HG03196 (cell line): ENCODE results near the gene SYNE2.

ENCODE experiments used
- ATAC-seq: cut with Tn5 transposase; IDR thresholded peaks from one replicate; pipeline ENCODE4 v1.9.1; 2021; ENCODE audit not compliant: unreplicated experiment

SYNE2 gene

GRCh38 chr14:63910583-63911363, 58.0 kb downstream of the SYNE2 start:
- ATAC-seq = no peak

- ATAC-seq = no peak
Measured at GRCh38 chr14:63911404-63911803, 58.6 kb downstream of the SYNE2 start.

- ATAC-seq = no peak
Measured at GRCh38 chr14:63912286-63912685, 59.5 kb downstream of the SYNE2 start.

- ATAC-seq = no peak
Measured at GRCh38 chr14:63918411-63918810, 65.6 kb downstream of the SYNE2 start.

- no peak for ATAC-seq
Measured at GRCh38 chr14:63922696-63923421, 70.1 kb downstream of the SYNE2 start.

GRCh38 chr14:63923422-63923752, 70.6 kb downstream of the SYNE2 start:
- no peak for ATAC-seq

- ATAC-seq = no peak
Measured at GRCh38 chr14:63924375-63924774, 71.6 kb downstream of the SYNE2 start.

- no peak for ATAC-seq
Measured at GRCh38 chr14:63926641-63927040, 73.8 kb downstream of the SYNE2 start.

GRCh38 chr14:63928744-63929174, 76.0 kb downstream of the SYNE2 start:
- ATAC-seq = no peak

- ATAC-seq = no peak
Measured at GRCh38 chr14:63933110-63933509, 80.3 kb downstream of the SYNE2 start.

- ATAC-seq = no peak
Measured at GRCh38 chr14:63933711-63934110, 80.9 kb downstream of the SYNE2 start.

GRCh38 chr14:63938198-63939005, 85.6 kb downstream of the SYNE2 start:
- peak; percentile 52 for ATAC-seq

GRCh38 chr14:63939006-63939270, 86.1 kb downstream of the SYNE2 start:
- no peak for ATAC-seq

GRCh38 chr14:63940387-63940786, 87.6 kb downstream of the SYNE2 start:
- ATAC-seq = no peak

GRCh38 chr14:63941023-63941422, 88.2 kb downstream of the SYNE2 start:
- no peak for ATAC-seq

GRCh38 chr14:63949696-63950095, 96.9 kb downstream of the SYNE2 start:
- no peak for ATAC-seq

- ATAC-seq = no peak
Measured at GRCh38 chr14:63951021-63951420, 98.2 kb downstream of the SYNE2 start.

GRCh38 chr14:63951429-63951828, 98.6 kb downstream of the SYNE2 start:
- ATAC-seq = no peak

GRCh38 chr14:63952053-63952932, 99.5 kb downstream of the SYNE2 start:
- no peak for ATAC-seq

- ATAC-seq = no peak
Measured at GRCh38 chr14:63952933-63953437, 100.2 kb downstream of the SYNE2 start.

- ATAC-seq = no peak
Measured at GRCh38 chr14:63956326-63956725, 103.5 kb downstream of the SYNE2 start.
